GM19240 (cell line): ENCODE results near the gene QSER1.
"Not testable (repeated sequence)": the region's sequence is repeated elsewhere in the genome, so short reads cannot be mapped to it uniquely, and the experiment has no call there.

Experiments
- DNase-seq: peaks from one replicate; pipeline ENCODE4 v3.0.0; 2011; ENCODE audit warnings: low spot score; ENCODE audit not compliant: insufficient read length

Gene QSER1

GRCh38 chr11:32991898-32992297 is 99.3 kb downstream of the QSER1 start:
- DNase-seq, result no peak

- no peak for DNase-seq
These were observed 107.6 kb downstream of the QSER1 start for GRCh38 chr11:33000181-33000580.

- no peak for DNase-seq
These were observed 108.7 kb downstream of the QSER1 start for GRCh38 chr11:33001281-33001680.

GRCh38 chr11:33001751-33002542 is 109.3 kb downstream of the QSER1 start:
- DNase-seq, result no peak

GRCh38 chr11:33005175-33005574 is 112.6 kb downstream of the QSER1 start:
- DNase-seq, result no peak

GRCh38 chr11:33006010-33006409 is 113.4 kb downstream of the QSER1 start:
- no peak for DNase-seq

- DNase-seq, result no peak
These were observed 121.1 kb downstream of the QSER1 start for GRCh38 chr11:33013755-33014154.

GRCh38 chr11:33015621-33016551 is 123.3 kb downstream of the QSER1 start, which contains the start of gene DEPDC7:
DEPDC7 (plus strand) TSS chr11:33015878; CDS start chr11:33015956, 78 bp downstream.
- peak; percentile 40 for DNase-seq

GRCh38 chr11:33016654-33017053 is 124.0 kb downstream of the QSER1 start:
- DNase-seq, result no peak

GRCh38 chr11:33017478-33017877 is 124.9 kb downstream of the QSER1 start:
- no peak for DNase-seq

- DNase-seq, result no peak
These were observed 125.4 kb downstream of the QSER1 start for GRCh38 chr11:33017965-33018364.

GRCh38 chr11:33018840-33019239 is 126.2 kb downstream of the QSER1 start:
- DNase-seq, result no peak

GRCh38 chr11:33021501-33021900 is 128.9 kb downstream of the QSER1 start:
- no peak for DNase-seq

GRCh38 chr11:33021937-33022336 is 129.3 kb downstream of the QSER1 start:
- DNase-seq, result no peak

GRCh38 chr11:33025339-33025722 is 132.7 kb downstream of the QSER1 start:
- DNase-seq, result no peak

GRCh38 chr11:33027233-33027632 is 134.6 kb downstream of the QSER1 start:
- no peak for DNase-seq

- DNase-seq, result no peak
These were observed 135.4 kb downstream of the QSER1 start for GRCh38 chr11:33027846-33028536.

- no peak for DNase-seq
These were observed 135.9 kb downstream of the QSER1 start for GRCh38 chr11:33028537-33028914.

GRCh38 chr11:33029218-33029617 is 136.6 kb downstream of the QSER1 start:
- not testable (repeated sequence) for DNase-seq
